ENCODE measurements around the gene CASTOR1.

Gene CASTOR1

DNA sequence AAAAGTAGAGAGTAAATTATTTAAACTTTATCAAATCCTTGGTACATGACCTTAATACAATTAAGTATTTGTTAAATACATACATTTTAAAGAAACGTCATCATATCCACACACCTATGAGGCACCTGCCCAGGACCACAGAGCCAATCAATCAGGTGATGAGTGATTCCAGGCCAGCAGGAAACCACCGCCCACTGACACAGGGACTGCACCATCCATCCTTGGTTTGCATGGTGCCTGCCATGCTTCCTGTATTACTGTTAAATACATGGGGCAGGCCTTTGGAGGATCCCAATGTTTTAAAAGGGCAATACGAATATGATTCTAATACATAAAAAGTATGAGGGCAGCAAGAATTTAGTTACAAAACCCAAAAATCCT is 44.4 kb upstream of the CASTOR1 start:
- no peak overlapping the region for H3K27ac ChIP-seq (ENCODE audit: low read depth, low read length)
- peaks cover 75% of the 10 kb centered on the region for H3K36me3 ChIP-seq (ENCODE audit: control insufficient read depth, low read length)
- H3K4me3 ChIP-seq (ENCODE audit: low read length), result no peak overlapping the region
- H3K9me2 ChIP-seq (replicated peaks; ENCODE audit: control insufficient read depth, low read length), result no peaks in the 10 kb centered on the region
- H3K9me3 ChIP-seq (ENCODE audit: control insufficient read depth, insufficient read depth, low read length), result no peaks in the 10 kb centered on the region
- H3K4me1 ChIP-seq (ENCODE audit: control insufficient read depth, low read length), result no peaks in the 10 kb centered on the region
- no peak overlapping the region for H3K4me2 ChIP-seq (ENCODE audit: low read length)
- no peaks in the 10 kb centered on the region for H4K20me1 ChIP-seq (ENCODE audit: control insufficient read depth, insufficient read depth, low read depth, low read length)
- H3F3A ChIP-seq (ENCODE audit: control insufficient read depth, insufficient read depth), result peaks cover 7% of the 10 kb centered on the region; the same call in 1 of the 2 replicates
- H3K79me2 ChIP-seq (ENCODE audit: control insufficient read depth, low read length), result no peaks in the 10 kb centered on the region
- TF ChIP-seq, protein P1, sequence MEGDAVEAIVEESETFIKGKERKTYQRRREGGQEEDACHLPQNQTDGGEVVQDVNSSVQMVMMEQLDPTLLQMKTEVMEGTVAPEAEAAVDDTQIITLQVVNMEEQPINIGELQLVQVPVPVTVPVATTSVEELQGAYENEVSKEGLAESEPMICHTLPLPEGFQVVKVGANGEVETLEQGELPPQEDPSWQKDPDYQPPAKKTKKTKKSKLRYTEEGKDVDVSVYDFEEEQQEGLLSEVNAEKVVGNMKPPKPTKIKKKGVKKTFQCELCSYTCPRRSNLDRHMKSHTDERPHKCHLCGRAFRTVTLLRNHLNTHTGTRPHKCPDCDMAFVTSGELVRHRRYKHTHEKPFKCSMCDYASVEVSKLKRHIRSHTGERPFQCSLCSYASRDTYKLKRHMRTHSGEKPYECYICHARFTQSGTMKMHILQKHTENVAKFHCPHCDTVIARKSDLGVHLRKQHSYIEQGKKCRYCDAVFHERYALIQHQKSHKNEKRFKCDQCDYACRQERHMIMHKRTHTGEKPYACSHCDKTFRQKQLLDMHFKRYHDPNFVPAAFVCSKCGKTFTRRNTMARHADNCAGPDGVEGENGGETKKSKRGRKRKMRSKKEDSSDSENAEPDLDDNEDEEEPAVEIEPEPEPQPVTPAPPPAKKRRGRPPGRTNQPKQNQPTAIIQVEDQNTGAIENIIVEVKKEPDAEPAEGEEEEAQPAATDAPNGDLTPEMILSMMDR (IDR thresholded peaks at IDR 0.05; ENCODE audit: low read depth, low read length, poor library complexity, severe bottlenecking), result no peak
- no peak for TF ChIP-seq EZH2phosphoT487 (IDR thresholded peaks at IDR 0.05; ENCODE audit: borderline replicate concordance, low read length)
- H3K27me3 ChIP-seq (ENCODE audit: control insufficient read depth, low read length), result no peaks in the 10 kb centered on the region

DNA sequence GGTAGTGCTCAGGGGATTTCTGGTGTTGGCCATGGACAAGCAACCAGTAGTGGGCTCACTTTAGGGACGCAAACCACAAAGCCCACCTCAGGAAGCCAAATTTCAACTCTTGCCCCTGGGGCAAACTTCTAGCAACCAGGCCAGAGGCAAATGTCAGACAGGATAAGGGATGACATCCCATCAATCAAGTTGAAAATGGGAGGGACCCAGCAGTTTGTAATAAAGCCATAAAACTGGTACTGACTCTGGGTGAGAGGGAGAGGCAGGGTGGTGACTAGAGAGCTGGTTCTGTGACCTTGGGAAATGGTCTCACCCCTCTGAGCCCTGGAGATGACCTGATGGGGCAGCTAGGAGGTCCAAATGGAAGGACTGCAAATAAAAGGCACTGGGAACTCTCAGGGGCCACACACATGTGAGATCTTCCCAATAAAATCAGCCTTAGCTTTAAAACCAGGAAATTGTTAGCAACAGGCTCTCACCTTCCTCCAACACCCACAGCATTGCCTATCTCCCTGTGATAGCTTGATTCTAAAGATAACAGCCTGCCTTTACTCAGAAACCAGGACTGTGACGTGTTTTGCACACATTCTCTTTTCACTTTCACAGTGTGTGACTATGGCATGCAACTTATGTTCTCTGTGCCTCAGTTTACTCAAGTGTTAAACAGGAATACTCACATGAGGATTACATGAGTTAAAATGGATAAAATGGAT is 43.8 kb upstream of the CASTOR1 start:
- H3K36me3 ChIP-seq (ENCODE audit: control insufficient read depth, low read length), result peaks cover 74% of the 10 kb centered on the region
- no peaks in the 10 kb centered on the region for H3K9me3 ChIP-seq (ENCODE audit: control insufficient read depth, insufficient read depth, low read length)
- no peak overlapping the region for H3K4me3 ChIP-seq (ENCODE audit: low read length)

DNA sequence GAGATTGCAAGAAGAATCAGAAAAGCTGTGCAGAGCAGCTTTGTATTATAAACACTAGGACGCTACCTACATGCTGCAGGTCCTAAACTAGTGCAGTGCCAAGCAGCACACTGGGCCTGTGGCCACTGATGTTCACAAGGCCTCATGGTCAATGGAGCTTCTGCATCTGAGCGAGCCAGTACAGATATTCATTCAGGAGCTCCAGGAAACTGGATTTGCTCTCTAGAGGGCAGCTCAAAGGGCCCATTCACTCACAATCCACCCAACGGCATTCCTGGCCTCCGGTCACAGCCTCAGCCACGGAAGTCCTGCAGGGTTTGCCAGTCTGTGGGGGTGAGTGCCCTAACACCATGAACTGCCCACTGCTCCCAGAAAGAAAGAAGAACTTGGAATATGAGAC is 43.2 kb upstream of the CASTOR1 start:
- H3K9me2 ChIP-seq (replicated peaks; ENCODE audit: control insufficient read depth, low read length), result no peaks in the 10 kb centered on the region
- peaks cover 69% of the 10 kb centered on the region for H3K36me3 ChIP-seq (ENCODE audit: control insufficient read depth, low read length)
- H3K4me2 ChIP-seq (ENCODE audit: low read length), result no peak overlapping the region
- no peaks in the 10 kb centered on the region for H4K20me1 ChIP-seq (ENCODE audit: control insufficient read depth, insufficient read depth, low read depth, low read length)
- no peaks in the 10 kb centered on the region for H3K79me2 ChIP-seq (ENCODE audit: control insufficient read depth, low read length)
- H3K27ac ChIP-seq (ENCODE audit: low read depth, low read length), result no peak overlapping the region
- no peak overlapping the region for H3K4me3 ChIP-seq (ENCODE audit: low read length)
- TF ChIP-seq, protein P1 (IDR thresholded peaks at IDR 0.05; ENCODE audit: low read depth, low read length, poor library complexity, severe bottlenecking), result no peak
- TF ChIP-seq EZH2phosphoT487 (IDR thresholded peaks at IDR 0.05; ENCODE audit: borderline replicate concordance, low read length), result no peak
- H3K4me1 ChIP-seq (ENCODE audit: control insufficient read depth, low read length), result peaks cover 4% of the 10 kb centered on the region
- no peaks in the 10 kb centered on the region for H3K27me3 ChIP-seq (ENCODE audit: control insufficient read depth, low read length)
- no peaks in the 10 kb centered on the region for H3K9me3 ChIP-seq (ENCODE audit: control insufficient read depth, insufficient read depth, low read length)
- H3F3A ChIP-seq (ENCODE audit: control insufficient read depth, insufficient read depth), result peaks cover 7% of the 10 kb centered on the region; the same call in 1 of the 2 replicates

More for the DNA sequence above, 43.8 kb upstream of the CASTOR1 start:
- H3K79me2 ChIP-seq (ENCODE audit: control insufficient read depth, low read length), result no peaks in the 10 kb centered on the region
- no peaks in the 10 kb centered on the region for H4K20me1 ChIP-seq (ENCODE audit: control insufficient read depth, insufficient read depth, low read depth, low read length)
- H3K27me3 ChIP-seq (ENCODE audit: control insufficient read depth, low read length), result no peaks in the 10 kb centered on the region
- H3K27ac ChIP-seq (ENCODE audit: low read depth, low read length), result no peak overlapping the region
- H3F3A ChIP-seq (ENCODE audit: control insufficient read depth, insufficient read depth), result peaks cover 7% of the 10 kb centered on the region; the same call in 1 of the 2 replicates
- no peaks in the 10 kb centered on the region for H3K4me1 ChIP-seq (ENCODE audit: control insufficient read depth, low read length)
- TF ChIP-seq, protein P1 (IDR thresholded peaks at IDR 0.05; ENCODE audit: low read depth, low read length, poor library complexity, severe bottlenecking), result no peak
- no peak for TF ChIP-seq EZH2phosphoT487 (IDR thresholded peaks at IDR 0.05; ENCODE audit: borderline replicate concordance, low read length)
- no peak overlapping the region for H3K4me2 ChIP-seq (ENCODE audit: low read length)
- H3K9me2 ChIP-seq (replicated peaks; ENCODE audit: control insufficient read depth, low read length), result no peaks in the 10 kb centered on the region
